HUDEP-2 (cell line): Measurements from ENCODE around the gene TADA3.

Experiments used
- DNase-seq, 76 experiments: peaks; one replicate each; lab custom pipeline; 2025; ENCODE audit not compliant: unreplicated experiment in 76 of 76; lab: John Stamatoyannopoulos, UW

Gene TADA3, protein sequence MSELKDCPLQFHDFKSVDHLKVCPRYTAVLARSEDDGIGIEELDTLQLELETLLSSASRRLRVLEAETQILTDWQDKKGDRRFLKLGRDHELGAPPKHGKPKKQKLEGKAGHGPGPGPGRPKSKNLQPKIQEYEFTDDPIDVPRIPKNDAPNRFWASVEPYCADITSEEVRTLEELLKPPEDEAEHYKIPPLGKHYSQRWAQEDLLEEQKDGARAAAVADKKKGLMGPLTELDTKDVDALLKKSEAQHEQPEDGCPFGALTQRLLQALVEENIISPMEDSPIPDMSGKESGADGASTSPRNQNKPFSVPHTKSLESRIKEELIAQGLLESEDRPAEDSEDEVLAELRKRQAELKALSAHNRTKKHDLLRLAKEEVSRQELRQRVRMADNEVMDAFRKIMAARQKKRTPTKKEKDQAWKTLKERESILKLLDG

DNA sequence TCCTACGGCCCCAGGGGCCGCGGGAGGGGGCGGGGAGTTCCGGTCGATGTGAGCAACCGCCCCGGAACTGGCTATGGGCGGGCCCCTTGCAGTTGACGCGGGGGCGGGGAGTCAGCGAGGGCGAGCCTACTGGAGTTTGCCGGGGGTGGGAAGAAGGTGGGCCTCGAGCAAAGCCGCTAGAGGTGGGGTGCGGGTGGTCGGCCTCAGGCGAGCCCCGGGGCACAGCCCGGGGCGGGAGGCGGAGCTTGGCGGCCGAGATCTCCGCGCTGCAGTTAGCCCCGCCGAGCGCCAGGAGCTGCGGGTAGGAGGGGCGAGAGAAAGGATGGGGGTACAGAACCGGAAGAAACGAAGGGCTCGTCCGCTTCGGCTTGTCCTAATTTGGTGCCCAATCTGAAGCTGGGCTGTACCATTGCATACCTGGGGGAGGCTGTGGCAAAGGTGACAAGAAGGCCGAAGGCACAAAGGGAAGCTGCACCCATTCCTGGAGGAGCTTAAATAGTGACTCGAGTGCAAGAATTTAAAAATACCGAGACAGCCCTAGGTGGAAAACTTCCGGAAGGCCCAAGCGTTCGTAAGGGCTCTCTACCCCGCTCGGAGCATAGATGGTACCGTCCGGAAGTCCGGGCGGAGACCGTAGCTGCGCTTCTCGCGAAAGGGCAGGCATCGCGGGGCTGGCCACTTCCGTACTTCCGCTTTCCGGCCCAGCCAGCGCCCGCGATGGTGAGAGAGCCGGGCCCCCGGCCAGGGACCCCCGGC is at the start of gene TADA3, which contains the start of gene ARPC4:
Gene TADA3 (minus strand): TSS at position 69 of the 756 bp plus-strand sequence. CDS start 1,007 bp downstream, outside the sequence.
Gene ARPC4 (plus strand): TSS at position 678 of the 756 bp plus-strand sequence. CDS start 40 bp downstream, at position 718.
- peak; percentile 16 to 96 (median 89) for DNase-seq

DNA sequence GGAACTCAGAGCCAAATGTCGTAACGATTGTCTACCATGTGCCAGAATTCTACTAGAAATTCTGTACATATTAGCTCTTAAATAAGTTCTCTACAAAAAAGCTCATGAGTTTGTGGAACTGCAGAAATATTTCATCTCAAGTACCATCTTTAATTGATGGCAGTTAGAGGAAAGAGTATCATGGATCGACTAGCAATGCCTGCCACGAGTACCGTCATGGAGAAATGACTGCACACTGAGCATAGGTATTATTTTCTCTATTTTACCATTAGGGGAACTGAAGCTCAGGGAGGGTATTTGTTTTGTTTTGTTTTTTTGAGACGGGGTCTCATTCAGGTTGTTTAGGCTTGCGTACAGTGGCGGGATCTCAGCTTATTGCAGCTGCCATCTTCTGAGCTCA is 48.7 kb upstream of the TADA3 start:
- DNase-seq: no peak

DNA sequence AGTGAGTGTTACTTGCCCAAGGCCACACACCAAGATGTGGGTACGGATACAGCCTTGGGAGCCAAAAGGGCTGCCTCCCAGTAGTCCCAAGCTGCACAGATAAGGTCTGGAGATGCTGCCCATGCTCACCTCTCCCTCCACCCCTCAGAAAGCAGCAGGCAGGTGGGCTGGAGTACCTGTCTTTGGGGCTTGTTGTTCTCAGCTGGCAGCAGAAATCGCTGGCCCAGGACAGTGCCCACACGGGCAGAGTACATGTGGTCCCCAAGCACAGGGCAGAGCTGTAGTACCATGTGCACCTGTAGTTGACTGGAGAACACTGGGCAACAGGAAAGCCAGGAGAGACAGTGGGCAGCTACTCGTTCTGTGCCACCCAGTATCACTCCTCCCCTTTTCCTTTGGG is 46.6 kb upstream of the TADA3 start:
- no peak for DNase-seq

DNA sequence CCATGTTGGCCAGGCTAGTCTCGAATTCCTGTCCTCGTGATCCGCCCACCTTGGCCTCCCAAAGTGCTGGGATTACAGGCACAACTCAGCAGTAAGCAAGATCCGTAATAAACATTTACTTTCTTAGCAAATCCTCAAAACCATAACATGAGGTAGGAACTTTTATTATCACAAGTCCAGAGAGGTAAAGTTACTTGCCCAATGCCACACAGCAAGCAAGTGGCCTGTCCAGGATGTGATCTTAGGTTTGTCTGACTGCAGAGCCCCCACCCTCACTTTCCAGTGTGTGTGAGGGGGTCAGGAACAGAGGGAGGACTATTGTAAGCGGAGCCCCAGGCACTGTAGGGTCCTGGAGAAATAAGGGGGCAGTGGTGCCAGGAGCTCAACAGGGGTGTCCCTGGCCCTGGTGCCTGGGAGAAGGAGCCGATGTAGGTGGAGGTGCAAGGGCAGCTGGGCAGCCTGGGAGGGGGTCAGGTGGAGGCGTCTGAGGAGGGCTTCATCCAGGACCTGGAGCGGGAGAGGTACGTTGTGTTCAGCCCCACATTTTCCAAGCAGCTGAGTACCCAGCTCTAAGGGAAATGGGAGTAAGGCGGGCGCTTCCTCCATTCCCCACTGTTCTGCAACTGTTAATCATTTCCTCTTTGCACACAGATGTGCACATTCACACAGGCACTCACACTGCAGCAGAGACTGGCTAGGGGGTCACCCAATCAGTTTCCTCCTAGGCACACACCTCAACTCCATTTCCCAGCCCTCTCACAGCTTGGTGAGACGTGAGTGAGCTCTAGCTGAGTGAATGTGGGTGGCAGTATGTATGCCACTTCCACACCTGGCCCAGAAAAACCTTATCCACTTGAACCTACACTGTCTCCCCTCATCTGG is 45.7 kb upstream of the TADA3 start:
- no peak for DNase-seq

DNA sequence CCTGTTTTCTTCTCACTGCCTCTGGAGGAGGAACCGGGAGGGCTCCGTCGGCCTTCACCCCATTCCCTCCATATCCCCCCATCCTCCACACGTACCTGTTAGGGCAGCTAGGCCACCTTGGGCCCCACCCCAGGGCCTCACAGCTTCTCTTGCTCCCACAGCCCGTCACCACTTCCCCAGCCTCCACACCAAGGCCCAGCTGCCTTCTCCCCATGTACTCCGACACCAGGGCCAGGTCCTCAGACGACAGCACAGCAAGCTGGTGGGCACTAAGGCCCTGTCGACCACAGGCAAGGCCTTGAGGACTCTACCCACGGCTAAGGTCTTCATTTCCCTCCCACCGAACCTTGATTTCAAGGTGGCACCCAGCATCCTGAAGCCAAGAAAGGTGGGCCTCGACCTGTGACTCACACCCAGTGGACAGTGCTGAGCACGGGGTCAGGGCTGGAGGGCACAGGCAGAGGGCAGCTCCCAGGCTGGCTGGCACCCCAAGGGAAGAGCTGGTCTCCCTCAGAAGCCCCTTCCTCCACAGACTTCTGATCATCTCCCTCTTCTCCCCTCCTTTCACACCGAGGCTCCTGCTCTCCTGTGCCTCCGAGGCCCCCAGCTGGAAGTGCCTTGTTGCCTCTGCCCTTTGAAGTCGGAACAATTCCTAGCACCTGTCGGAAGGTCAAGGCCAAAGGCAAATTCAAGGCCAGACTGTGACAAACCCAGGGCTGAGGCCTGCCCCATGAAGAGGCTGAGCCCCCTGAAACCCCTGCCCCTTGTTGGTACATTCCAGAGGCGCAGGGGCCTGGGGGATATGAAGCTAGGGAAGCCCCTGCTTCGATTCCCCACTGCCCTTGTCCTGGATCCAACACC is 42.5 kb upstream of the TADA3 start:
- no peak for DNase-seq

DNA sequence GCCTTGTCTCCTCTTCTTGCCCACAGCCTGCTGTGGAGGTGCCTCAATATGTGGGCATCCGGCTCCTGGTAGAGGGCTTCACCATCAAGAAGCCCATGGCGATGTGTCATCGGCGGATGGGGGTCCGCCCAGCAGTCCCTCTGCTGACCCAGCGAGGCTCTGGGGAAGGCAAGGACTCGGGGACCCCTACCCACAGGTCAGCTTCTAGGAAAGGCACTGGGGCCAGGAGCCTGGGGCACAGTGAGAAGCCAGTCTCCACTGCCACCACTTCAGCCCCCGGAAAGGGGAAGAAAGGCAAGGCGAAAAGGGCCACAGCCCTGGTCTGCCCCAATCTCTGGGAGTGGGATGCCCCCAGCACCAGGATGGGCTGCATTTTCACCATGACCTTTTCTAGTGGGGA is 40.8 kb upstream of the TADA3 start:
- DNase-seq: no peak

DNA sequence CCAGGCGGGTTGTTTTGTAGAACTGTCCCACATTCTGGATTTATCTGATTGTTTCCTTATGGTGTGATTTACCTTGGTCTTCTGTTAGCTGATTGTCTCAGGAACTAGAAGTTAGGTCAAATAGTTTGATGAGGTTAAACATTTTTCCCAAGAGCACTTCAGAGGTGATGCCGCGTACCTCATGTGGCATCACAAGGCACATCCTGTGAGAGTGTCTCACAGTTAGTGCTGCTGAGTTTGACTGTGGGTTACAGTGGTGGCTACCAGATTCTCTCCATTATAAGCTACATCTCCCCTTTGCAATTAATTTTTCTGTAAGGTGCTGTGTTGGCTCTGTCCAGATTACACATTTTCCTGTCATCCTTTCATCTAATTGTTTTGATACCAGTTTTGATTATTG is 39.0 kb upstream of the TADA3 start:
- DNase-seq: no peak

DNA sequence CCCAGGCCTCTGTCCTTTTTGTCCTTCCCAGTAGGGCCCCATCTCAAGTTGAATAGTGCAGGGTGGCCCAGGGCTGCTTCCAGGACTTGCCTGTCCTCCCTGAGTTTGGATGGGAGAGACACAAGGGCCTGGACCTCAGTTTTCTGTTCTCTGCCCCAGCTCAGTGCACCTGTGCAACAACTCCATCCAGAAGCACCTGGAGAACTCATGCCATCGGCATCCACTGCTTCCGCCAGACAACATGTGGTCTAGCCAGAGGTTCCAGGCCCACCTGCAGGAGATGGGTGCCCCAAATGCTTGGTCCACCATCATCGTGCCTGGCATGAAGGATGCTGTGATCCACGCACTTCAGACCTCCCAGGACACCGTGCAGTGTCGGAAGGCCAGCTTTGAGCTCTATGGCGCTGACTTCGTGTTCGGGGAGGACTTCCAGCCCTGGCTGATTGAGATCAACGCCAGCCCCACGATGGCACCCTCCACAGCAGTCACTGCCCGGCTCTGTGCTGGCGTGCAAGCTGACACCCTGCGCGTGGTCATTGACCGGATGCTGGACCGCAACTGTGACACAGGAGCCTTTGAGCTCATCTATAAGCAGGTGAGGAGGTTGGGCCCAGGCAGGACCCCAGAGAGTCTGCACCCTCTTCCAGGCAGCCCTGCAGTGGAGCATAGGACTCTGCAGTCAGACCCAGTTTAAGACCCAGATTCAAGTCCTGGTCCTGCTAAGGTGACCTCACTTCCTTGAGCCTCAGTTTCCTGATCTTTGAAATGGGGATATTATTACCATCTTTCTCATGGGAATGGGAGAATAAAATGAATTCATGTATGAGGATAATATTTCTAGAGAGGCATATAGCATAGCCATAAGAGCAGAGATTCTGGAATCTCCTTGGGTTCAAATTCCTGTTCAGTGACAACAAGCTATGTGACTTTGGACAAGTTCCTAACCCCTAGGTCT is 36.8 kb upstream of the TADA3 start:
- DNase-seq: no peak

DNA sequence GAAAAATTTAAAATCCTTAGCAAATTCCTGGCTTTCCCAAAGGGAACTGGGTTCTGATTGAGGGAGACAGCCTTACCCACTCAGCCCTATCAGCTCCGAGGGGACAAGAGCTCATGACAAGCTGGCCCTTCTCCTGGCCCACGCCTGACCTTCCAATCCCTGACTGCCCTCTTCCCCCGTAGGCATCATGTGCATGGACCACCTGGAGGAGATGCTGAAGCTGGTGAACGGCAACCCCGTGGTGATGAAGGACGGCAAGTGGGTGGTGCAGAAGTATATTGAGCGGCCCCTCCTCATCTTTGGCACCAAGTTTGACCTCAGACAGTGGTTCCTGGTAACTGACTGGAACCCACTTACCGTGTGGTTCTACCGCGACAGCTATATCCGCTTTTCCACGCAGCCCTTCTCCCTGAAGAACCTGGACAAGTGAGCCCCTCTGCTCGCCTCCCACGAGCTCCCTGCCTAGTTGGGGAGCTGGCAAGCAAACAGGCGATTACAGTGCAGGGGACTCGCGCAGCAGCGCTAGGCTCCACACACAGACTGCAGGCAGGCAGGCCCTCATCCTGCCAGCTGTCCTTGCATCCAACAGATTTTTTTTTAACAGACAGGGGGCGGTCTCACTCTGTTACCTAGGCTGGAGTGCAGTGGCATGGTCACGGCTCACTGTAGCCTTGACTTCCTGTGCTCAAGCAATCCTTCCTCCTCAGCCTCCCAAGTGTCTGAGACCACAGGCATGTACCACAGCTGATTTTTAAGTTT is 34.7 kb upstream of the TADA3 start:
- peak in 28 of 76 experiments; percentile 4 to 46 (median 14) for DNase-seq

DNA sequence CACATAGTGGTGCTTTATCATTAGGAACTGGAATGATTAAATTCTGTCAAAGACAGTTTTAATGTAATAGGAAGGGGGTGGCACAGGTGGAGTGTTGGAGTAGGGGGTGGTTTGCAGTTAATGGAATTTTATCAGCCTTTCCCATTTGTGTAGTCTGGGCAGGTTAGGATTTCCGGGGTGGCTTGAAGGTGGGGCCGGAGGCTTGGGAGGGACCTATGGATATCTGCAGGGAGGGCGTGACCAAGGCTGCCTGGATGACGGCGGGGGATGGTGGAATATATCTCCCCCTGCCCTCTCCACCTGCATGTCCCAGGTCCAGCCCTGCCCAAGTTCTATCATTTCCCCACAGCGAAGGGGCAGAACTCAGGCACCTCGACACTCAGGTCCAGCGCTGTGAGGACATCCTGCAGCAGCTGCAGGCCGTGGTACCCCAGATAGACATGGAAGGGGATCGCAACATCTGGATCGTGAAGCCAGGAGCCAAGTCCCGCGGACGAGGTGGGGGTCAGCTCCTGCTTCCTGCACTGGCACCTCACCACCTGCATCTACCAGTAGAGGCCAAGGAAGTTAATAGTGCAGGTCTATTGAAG is 33.3 kb upstream of the TADA3 start:
- no peak for DNase-seq

DNA sequence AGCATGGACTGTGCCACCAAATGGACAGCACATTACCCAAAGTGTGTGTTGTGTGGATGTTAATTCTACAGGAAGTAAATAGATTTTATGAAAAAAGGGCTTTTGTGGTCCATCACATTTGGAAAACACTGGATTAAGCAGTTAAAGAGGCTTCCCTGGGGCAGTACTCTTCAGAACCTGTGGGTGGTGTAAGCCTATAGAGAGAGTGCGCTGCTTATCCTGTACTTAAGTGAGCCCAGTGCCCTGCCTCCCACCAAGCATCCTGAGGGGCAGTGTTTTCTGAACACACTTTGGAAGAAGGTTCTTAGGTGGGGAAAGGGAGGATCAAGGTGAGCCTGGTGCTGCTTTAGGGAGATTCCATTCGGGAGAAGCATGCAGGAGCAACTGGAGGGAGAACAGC is 28.7 kb upstream of the TADA3 start:
- DNase-seq: peak in 5 of 76 experiments; percentile 1 to 17 (median 4)

DNA sequence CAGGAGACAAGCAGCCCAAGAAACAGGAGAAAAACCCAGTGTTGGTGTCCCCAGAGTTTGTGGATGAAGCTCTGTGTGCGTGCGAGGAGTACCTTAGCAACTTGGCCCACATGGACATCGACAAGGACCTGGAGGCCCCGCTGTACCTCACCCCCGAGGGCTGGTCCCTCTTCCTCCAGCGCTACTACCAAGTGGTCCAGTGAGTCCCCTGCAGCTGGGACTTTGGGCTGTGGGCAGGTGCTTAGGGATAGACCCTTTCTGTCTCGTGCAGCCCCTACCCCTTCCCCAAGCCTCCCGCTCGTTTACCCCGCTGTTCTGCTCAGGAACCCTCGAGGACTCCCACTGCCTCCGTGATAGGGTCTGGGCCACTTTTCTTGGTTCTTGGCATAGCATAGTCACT is 28.3 kb upstream of the TADA3 start:
- no peak for DNase-seq

DNA sequence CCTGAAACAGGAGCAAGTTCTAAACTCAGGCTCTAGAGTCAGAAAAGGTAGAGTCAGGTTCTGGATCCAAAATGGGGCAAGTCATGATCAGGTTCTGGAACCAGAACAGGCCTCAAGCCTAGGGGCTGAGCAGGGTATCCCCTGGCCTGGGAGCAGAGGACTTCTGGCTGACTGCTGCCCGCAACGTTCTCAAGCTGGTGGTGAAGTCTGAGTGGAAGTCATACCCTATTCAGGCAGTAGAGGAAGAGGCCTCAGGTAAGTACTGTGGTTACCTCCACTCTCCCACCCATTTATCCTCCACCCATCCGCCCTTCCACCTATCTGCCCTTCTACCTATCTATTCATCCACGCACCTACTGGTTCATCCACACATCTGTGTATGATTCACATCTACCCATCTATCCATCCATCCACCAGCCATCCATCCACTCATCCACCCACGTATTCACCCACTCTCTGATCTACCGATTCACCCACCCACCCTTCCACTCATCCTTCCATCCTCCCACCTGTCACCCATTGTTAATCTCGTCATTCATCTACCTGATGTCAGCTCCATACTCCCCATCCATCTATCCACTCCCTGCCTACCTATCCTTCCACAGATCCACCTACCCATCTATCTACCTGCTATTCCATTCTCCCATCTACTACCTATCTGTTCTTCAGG is 26.5 kb upstream of the TADA3 start:
- no peak for DNase-seq

DNA sequence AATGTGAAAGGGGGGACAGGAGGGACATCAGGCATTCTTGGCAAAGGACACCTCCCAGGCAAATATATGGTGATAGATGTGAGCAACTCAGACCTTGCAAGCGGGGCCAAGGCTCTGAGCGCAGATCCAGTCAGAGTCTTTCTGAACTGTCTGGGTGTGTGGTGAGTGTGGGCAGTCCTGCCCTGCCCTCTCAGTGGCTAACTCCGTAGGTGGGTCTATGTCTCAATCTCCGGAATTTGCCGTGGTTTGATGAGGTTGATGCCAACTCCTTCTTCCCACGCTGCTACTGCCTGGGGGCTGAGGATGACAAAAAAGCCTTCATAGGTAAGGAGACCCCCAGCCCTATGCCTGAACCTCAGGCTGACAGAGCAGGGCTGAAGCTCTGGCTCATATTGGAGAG is 25.2 kb upstream of the TADA3 start:
- DNase-seq: no peak

DNA sequence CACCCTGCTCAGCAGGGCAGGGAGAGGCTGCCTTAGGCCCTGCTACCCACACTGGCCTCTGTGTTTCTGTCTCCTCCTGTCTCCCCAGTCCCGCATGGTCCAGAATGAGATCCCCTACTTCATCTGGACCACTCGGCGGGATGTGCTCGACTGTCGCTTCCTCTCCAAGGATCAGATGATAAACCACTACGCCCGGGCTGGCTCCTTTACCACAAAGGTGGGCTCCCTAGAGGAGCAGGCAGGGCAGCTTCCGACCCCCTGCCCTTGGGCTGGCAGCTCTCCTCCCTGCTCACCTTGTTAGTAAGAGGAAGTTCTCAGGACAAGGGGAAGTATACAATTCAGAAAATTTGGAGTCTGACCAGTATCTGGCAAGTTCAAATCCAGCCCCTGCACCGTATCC is 23.7 kb upstream of the TADA3 start:
- DNase-seq: no peak

DNA sequence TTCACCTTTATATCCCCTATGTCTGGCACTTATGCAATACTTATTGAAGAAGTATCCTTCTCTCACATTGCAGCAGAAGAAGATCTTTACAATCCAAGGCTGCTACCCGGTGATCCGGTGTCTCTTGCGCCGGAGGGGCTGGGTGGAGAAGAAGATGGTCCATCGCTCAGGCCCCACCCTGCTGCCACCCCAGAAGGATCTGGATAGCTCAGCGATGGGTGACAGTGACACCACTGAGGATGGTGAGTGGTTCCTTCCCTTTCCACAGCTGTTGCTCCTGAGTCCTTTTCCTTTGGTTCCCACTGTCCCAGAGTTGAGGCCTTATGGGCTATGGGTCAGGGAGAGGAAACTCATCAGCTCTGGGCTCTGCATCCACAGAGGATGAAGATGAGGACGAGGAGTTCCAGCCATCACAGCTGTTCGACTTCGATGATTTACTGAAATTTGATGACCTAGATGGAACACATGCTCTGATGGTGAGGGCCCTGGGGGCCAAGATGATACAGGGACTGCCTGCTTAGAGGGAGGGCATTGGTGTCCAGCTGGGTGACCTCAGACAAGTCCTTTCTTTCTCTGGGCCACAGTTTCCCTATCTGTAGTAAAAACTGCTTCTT is 20.7 kb upstream of the TADA3 start:
- DNase-seq: no peak

DNA sequence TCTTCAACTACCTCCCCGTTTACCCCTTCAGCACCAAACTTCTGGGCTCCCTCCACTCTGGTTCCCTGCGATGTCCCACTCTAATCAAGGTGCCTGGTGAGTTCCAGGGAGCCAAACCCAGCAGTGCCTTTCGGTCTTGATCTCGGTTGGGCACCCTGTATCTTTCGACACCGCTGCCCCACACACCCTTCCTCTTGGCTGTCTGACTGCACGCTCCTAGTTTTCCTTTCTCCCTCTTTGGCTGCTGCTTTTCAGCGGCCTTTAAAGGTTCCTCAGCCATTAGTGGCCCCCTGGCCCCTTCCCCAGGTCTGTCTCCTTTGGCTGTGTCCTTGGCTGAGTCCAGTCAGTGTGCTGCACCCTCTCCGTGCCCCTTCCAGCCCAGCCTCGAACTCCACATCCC is 18.6 kb upstream of the TADA3 start:
- no peak for DNase-seq
